Measurements from ENCODE around the gene CCNYL1.
"Not testable (repeated sequence)": the region's sequence is repeated elsewhere in the genome, so short reads cannot be mapped to it uniquely, and the experiment has no call there.

DNA sequence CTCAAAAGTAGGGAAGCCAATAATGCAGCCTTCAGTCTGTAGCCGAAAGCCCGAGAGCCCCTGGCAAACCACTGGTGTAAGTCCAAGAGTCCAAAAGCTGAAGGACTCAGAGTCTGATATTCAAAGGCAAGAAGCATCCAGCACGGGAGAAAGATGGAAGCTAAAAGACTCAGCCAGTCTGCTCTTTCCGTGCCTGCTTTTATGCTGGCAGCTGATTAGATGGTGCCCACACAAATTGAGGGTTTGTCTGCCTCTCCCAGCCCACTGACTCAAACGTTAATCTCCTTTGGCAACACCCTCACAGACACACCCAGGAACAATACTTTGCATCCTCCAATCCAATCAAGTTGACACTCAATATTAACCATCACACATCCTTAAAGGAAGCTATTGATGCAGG lies 14.5 kb upstream of the CCNYL1 start:
- not testable (repeated sequence) for TF ChIP-seq ZNF274 (IDR thresholded peaks at IDR 0.05; ENCODE audit: low read depth, low read length); YY1 (IDR thresholded peaks at IDR 0.05; ENCODE audit: insufficient read depth, insufficient read length); SUZ12 (IDR thresholded peaks at IDR 0.05; ENCODE audit: extremely low read depth, insufficient read depth, insufficient read length)

Data from NT2/D1 (cell line).